Ovary (tissue), 9 donors: ENCODE data around the gene ANKRD66. TPM values are rescaled to one million over a fixed set of nuclear protein-coding genes. Genes with fewer than 3 reads are reported as not detected.
"Not testable (repeated sequence)": the region's sequence is repeated elsewhere in the genome, so short reads cannot be mapped to it uniquely, and the experiment has no call there.

ENCODE experiments used
- DNase-seq, 5 donors: peaks; one replicate each; pipeline ENCODE4 v3.0.0-alpha.2; 2019 to 2020
- H3K27ac ChIP-seq, 2 donors: fragments of 200-600 bp; one replicate each; pipeline versions ENCODE4 v1.5.1 to v1.8.0; 2019 to 2022
- H3K27me3 ChIP-seq: fragments of 200-600 bp; one replicate; pipeline ENCODE4 v1.8.0; 2022
- H3K36me3 ChIP-seq: fragments of 200-600 bp; sonication (generic); one replicate; pipeline ENCODE4 v1.5.1; 2019
- H3K4me1 ChIP-seq: one replicate; pipeline ENCODE4 v1.8.1; 2013; ENCODE audit warnings: mild to moderate bottlenecking, moderate library complexity; ENCODE audit not compliant: insufficient read depth
- H3K4me3 ChIP-seq: fragments of 200-600 bp; sonication (generic); one replicate; pipeline ENCODE4 v1.5.1; 2017
- H3K9me3 ChIP-seq, 2 donors: fragments of 200-600 bp in 1 of 2; sonication (generic) in 1 of 2; one replicate each; pipeline versions ENCODE4 v1.5.1 to v1.8.1; 2013 to 2019; ENCODE audit warnings: mild to moderate bottlenecking in 1 of 2, moderate library complexity in 1 of 2
- CTCF ChIP-seq, 3 donors: fragments of 450-650 bp in 2 of 3; fragments of 200-600 bp in 1 of 3; IDR thresholded peaks; one replicate each; pipeline versions ENCODE4 v1.5.1 to v1.8.0; 2016 to 2022; ENCODE audit warnings: antibody characterized with exemption in 3 of 3, mild to moderate bottlenecking in 1 of 3
- EP300 ChIP-seq: sonication (generic); formaldehyde crosslinking; IDR thresholded peaks from one replicate; pipeline ENCODE4 v1.6.1; 2017; ENCODE audit warnings: antibody characterized with exemption
- POLR2A ChIP-seq: fragments of 450-650 bp; IDR thresholded peaks from one replicate; pipeline ENCODE4 v1.6.1; 2017; ENCODE audit warnings: antibody characterized with exemption, mild to moderate bottlenecking, moderate library complexity
- WGBS, 3 donors: extraction: QIAGEN DNeasy Blood & Tissue Kit in 1 of 3; methylation state at CpG; one replicate each; pipeline versions ENCODE4 v1.1.5 to v1.1.7; 2013 to 2017; 5-methylcytosine and 5-hydroxymethylcytosine counted together
- intact Hi-C, 4 donors: fragments of 100-400 bp; cut with DNase I; formaldehyde crosslinking; loops; one replicate each; pipeline versions ENCODE4 v1.11.0 to v1.15.1; 2022 to 2023
- polyA plus RNA-seq, 2 donors: library from polyadenylated mRNA; stranded (reverse); fragments of 200-250 nt in 1 of 2; fragments of 350-450 nt in 1 of 2; fragmentation: Illumina TruSeq in 1 of 2; extraction: RNeasy Lipid Tissue Mini Kit (QIAGEN cat#74804) in 1 of 2; gene quantifications; one replicate each; pipeline ENCODE4 v1.2.3, GENCODE V29; 2013 to 2014
- total RNA-seq, 7 donors: library from RNA; depleted of rRNA in 2 of 7; stranded (reverse); fragments of >200 nt in 2 of 7; fragmentation: NEBNext Ultra II Directional in 3 of 7; extraction: Animal tissue kit (Norgen Biotek cat#: 25700) in 3 of 7; gene quantifications; one replicate each; pipeline versions ENCODE4 v1.1.0 to v1.2.4, GENCODE V29; 2016 to 2023
- donor health status: DM: no; HTN: no; CAD: no; lungs with moderate emphysema.
- donor health status: DM: no; HTN: no; CAD: no.
- donor health status: Bipolar disorder and iron deficiency.
- donor health status: DM: yes; HTN: yes; CAD: no.
- donor health status: DM: no; HTN: no; CAD: no.
- donor health status: DM: yes; HTN: yes; CAD: no.

The ANKRD66 gene
- total and polyA plus RNA-seq, 9 donors: 0.12 to 18.0 (median 0.50) TPM; not detected in 4

GRCh38 chr6:46760925-46761324, 14.2 kb downstream of the ANKRD66 start:
- Histone ChIP-seq H3K36me3 (no peaks in the 10 kb centered on the region), H3K27ac (no peak overlapping the region), H3K4me1 (peaks cover 19% of the 10 kb centered on the region), H3K4me3 (no peak overlapping the region), H3K27me3 (no peaks in the 10 kb centered on the region), H3K9me3 (no peaks in the 10 kb centered on the region)
- TF ChIP-seq CTCF (IDR thresholded peaks at IDR 0.05) (no peak), EP300 (no peak), POLR2A (no peak)
- intact Hi-C loops: no loop called here
- WGBS, 3 donors: 69 to 81% (median 77%) methylated on average over 3 of the region's 3 CpGs
- no peak for DNase-seq

- Histone ChIP-seq H3K4me1 (peaks cover 10% of the 10 kb centered on the region), H3K9me3 (no peaks in the 10 kb centered on the region), H3K27me3 (no peaks in the 10 kb centered on the region), H3K27ac (no peak overlapping the region), H3K4me3 (no peak overlapping the region), H3K36me3 (no peaks in the 10 kb centered on the region)
- no peak for TF ChIP-seq CTCF (IDR thresholded peaks at IDR 0.05)
- TF ChIP-seq EP300: no peak
- TF ChIP-seq POLR2A: no peak
- DNase-seq: no peak
- intact Hi-C loops: no loop called here
- WGBS, 3 donors: 14 to 37% (median 15%) methylated on average over 2 of the region's 2 CpGs
Observed at GRCh38 chr6:46763466-46763865, 16.7 kb downstream of the ANKRD66 start.

GRCh38 chr6:46764280-46764679, 17.5 kb downstream of the ANKRD66 start:
- H3K36me3 ChIP-seq, H3K27ac ChIP-seq, H3K9me3 ChIP-seq, H3K27me3 ChIP-seq, H3K4me3 ChIP-seq, intact Hi-C loops, H3K4me1 ChIP-seq: not testable (repeated sequence)
- DNase-seq: peak in 2 of 5 donors; percentile 17 to 46
- 16 to 52% (median 18%) methylated on average over 10 of the region's 10 CpGs for WGBS, 3 donors

GRCh38 chr6:46764961-46765360, 18.2 kb downstream of the ANKRD66 start:
- DNase-seq: no peak
- 97 to 98% (median 97%) methylated on average over 5 of the region's 5 CpGs for WGBS, 3 donors
- TF ChIP-seq CTCF (IDR thresholded peaks at IDR 0.05) (no peak), EP300 (no peak), POLR2A (no peak)
- Histone ChIP-seq H3K27ac (no peak overlapping the region), H3K9me3 (no peaks in the 10 kb centered on the region), H3K36me3 (no peaks in the 10 kb centered on the region), H3K27me3 (no peaks in the 10 kb centered on the region), H3K4me3 (no peak overlapping the region), H3K4me1 (peaks cover 10% of the 10 kb centered on the region)
- intact Hi-C loops: no loop called here

GRCh38 chr6:46772016-46772415, 25.3 kb downstream of the ANKRD66 start:
- no peak for DNase-seq
- 93 to 97% (median 93%) methylated on average over 1 of the region's 1 CpG for WGBS, 3 donors
- Histone ChIP-seq H3K4me3 (no peak overlapping the region), H3K9me3 (no peaks in the 10 kb centered on the region), H3K36me3 (no peaks in the 10 kb centered on the region), H3K4me1 (no peaks in the 10 kb centered on the region), H3K27ac (no peak overlapping the region), H3K27me3 (no peaks in the 10 kb centered on the region)
- intact Hi-C loops: no loop called here
- no peak for TF ChIP-seq EP300
- no peak for TF ChIP-seq POLR2A
- no peak for TF ChIP-seq CTCF (IDR thresholded peaks at IDR 0.05)
